GM21619 (cell line): ENCODE data around the gene PIGBOS1.
A peak's percentile ranks its signal among the peaks of the same experiment; 100 is the strongest.

Source experiments
- ATAC-seq: cut with Tn5 transposase; IDR thresholded peaks from one replicate; pipeline ENCODE4 v1.9.1; 2021; ENCODE audit not compliant: unreplicated experiment

Gene PIGBOS1

GRCh38 chr15:55267401-55268175 is 51.3 kb downstream of the PIGBOS1 start:
- ATAC-seq, result peak; percentile 93
